ENCODE measurements around the gene COL19A1.

DNA sequence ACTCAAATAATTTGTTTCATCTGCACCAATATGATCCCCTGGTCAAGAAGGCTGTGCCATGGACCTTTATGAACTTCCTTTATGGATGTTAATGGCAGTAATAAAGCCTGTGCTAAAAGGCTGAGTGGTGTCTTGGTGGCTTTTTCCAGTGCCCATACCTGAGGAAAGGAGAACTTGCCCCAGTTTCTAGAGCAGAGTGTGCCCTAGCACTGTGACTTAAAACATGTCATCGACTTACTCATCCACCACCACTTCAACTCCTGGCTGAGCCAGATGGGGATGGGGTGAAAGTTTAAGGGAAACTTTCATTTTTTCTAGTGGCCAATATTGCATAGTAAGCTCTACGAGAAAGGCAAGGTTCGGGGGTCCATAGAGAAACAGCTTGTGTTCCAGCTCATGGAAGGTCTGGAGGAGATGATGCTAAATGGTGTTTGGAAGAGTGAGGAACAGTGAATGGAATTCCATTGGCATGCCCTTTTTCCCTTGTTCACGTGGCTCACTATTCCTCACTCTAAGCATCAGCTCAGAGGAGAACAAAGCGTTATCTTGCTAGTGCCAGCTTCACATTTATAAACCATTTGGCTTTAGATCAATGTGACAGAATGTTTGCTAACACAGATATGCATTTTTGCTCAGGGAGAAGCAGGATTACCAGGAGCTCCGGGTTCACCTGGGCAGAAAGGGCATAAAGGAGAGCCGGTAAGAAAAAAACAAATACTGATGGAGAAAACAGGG lies 71.2 kb downstream of the COL19A1 start:
- TF ChIP-seq, protein P1, sequence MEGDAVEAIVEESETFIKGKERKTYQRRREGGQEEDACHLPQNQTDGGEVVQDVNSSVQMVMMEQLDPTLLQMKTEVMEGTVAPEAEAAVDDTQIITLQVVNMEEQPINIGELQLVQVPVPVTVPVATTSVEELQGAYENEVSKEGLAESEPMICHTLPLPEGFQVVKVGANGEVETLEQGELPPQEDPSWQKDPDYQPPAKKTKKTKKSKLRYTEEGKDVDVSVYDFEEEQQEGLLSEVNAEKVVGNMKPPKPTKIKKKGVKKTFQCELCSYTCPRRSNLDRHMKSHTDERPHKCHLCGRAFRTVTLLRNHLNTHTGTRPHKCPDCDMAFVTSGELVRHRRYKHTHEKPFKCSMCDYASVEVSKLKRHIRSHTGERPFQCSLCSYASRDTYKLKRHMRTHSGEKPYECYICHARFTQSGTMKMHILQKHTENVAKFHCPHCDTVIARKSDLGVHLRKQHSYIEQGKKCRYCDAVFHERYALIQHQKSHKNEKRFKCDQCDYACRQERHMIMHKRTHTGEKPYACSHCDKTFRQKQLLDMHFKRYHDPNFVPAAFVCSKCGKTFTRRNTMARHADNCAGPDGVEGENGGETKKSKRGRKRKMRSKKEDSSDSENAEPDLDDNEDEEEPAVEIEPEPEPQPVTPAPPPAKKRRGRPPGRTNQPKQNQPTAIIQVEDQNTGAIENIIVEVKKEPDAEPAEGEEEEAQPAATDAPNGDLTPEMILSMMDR (IDR thresholded peaks at IDR 0.05): no peak
- TF ChIP-seq POLR2A (IDR thresholded peaks at IDR 0.05): no peak

All from vagina (tissue), 2 donors.